GM18507 (cell line): ENCODE measurements around the gene TRPT1.

Source experiments
- DNase-seq: peaks from one replicate; pipeline ENCODE4 v3.0.0; 2011; ENCODE audit warnings: low read depth; ENCODE audit not compliant: insufficient read length; ENCODE audit errors: extremely low spot score
- FAIRE-seq: peaks from 2 replicates; lab custom pipeline; 2011; peaks lifted over from hg19 to GRCh38; lab: Jason Lieb, UNC

TRPT1 gene

DNA sequence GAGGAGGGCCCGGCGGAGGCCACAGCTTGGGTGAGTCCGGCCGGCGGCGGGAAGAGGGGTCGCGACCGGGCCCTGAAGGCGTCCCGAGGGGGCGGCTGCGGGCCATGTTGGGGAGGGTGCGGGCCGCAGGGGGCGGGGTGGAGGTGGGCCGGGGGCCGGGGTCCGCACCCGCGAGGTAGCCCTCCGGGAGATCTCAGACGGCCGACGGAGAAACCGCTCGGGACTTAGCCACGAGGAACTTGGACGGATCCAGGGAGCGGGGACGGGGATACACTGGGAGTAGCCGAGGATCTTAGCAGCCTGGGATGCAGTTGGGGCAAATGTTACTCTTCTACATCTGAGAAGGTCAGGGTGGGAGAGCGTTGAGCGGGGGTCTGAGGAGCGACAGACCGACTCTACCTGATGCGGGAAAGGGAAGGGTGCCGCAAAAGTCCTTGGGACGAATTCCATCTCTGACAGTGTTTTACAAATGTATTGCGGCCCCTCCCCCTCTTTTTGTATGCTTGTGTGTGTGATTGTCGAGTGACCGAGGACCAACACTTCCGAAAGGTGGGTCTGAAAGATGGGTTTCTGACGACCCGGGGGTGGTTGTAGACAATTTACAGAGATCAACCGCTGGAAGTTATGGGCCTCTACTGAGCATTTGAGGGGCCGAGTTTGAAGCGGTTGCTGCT is 39.4 kb downstream of the TRPT1 start:
- FAIRE-seq (no peak), DNase-seq (no peak)

DNA sequence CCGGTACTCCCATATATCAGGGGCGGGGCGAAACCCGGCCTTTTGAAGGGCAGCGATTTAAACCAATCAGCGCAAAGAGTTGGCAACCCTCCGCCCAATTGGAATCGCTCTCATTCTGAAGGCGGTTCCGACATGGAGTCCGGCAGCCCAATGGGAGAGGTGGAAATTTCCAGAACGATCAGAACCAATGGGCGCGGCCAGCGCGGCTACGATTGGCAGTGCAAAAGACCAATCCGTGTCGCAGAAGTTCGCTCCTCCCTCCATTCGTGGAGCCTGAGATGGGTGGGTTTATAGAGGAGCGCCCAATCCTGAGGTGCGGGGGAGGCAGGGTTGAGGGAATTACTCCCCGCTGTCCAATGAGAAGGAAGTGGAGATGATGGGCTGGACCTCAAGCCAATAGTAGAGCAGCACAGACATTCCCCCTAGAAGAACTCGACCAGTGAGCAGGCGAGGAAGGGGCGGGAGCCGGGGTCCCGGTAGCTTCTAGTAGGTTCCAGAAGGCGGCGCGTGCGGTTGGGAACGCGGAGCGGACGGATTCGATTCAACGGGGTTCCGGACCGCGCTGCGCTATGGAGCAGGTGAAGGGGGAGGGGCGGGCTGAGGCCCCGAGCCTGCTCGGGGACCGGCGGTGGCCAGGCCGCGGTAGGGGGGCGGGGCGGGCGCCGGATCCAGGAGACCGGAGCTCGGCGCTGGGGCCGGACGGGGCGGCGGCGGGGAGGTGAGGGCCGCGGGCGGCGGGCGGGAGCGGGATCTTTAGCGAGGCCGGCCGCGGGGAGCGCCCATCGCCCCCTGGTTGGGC is 40.1 kb downstream of the TRPT1 start, which contains the start of gene STIP1:
TSS of gene STIP1 (plus strand) at position 479 of the 799 bp plus-strand sequence. CDS start at position 570, 91 bp downstream.
- peak; percentile 94 for DNase-seq
- FAIRE-seq, result peak; percentile 98

DNA sequence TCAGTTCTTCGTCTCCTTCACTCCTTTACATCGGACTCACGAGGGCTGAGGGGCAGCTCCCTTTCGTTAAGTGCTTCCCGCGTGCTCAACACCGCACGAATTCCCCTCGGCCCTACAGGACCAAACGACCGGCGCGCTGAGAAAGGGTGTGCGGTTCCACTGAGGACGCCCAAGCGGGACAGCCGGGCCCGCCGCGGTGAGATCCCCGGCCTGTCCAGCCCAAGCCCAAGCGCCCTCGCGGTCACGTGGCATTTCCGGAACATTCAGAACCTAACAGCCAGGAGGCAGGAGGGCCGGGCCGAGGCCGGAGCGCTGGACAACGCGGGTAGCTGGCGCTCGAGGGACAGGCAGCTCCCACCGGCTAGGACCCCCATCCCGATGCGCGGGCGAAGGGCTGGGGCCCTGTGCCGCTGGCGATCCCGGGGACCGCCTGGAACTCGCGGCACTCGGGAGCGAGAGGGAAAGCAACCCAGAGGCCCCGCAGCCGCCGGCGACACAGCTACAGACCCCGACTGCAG is 40.8 kb downstream of the TRPT1 start:
- FAIRE-seq (no peak), DNase-seq (no peak)

DNA sequence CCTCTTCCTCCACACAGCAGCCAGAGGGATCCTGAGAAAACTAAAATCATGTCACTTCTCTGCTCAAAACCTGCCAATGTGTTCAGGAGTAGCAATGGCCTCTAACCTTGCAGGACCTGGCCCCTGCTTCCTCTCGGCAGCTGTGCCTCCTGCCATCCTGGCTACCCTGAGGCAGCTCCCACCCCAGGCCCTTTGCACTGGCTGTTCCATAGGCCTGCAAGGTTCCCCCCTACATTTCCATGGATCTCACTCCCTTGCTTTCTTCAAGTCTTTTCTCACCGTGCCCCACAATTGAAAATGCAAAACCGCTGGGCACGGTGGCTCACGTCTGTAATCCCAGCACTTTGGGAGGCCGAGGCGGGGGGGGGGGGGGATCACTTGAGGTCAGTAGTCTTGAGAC is 42.1 kb downstream of the TRPT1 start:
- no peak for DNase-seq
- no peak for FAIRE-seq

DNA sequence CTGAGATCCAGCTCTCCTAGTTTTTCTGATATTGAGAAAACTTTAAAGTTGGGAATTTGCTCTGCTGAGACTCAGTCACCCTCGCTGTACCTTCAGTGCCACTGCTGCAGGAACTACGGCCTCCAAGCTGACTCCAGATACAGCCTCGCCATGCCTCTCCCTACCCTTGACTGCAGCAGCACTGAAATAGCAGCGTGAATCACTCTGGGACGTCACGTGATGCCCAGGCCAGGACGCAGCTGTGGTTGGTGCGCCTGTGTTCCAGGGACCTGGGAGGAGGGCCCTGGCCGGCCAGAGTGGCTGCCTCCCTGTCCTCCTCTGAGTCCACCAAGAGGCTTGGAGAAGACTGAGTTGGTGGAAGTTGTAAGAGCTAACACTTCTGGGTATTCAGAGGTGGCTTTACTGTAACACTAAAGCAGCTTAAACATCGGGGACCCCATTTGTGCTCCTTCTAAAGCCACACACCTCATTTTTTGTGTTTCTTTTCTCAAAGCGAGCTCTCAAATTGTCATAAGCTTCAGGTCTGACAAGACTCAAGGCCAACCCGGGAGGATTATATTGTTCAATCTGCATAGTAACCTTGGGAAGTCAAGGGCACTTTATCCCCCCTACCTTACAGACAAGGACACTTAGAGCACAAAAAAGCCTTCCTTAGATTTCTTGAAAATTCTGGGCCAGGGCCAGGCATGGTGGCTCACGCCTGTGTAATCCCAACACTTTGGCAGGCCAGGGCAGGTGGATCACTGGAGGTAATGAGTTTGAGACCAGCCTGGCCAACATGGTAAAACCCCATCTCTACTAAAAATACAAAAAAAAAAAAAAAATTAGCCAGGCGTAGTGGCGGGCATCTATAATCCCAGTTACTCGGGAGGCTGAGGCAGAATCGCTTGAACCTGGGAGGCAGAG is 44.2 kb downstream of the TRPT1 start:
- DNase-seq (no peak), FAIRE-seq (peak; percentile 67)

DNA sequence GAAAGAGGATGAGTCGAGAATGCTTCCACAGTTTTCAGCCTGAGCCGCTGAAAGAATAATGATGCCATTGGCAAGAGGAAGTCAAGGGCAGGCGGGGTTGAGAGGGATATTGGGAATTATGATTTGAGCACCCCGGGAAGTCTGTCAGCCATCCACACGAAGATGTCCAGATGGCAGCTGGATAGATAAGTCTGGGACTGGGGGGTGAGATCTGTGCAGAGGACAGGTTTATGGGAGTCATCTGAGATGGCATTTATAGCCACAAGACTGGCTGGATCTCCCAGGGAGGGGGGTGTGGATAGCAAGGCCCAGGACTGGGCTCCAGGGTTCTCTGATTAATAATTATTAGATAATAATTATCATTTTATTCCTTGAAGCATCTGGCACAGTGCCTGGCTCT is 45.1 kb downstream of the TRPT1 start:
- no peak for DNase-seq
- no peak for FAIRE-seq

DNA sequence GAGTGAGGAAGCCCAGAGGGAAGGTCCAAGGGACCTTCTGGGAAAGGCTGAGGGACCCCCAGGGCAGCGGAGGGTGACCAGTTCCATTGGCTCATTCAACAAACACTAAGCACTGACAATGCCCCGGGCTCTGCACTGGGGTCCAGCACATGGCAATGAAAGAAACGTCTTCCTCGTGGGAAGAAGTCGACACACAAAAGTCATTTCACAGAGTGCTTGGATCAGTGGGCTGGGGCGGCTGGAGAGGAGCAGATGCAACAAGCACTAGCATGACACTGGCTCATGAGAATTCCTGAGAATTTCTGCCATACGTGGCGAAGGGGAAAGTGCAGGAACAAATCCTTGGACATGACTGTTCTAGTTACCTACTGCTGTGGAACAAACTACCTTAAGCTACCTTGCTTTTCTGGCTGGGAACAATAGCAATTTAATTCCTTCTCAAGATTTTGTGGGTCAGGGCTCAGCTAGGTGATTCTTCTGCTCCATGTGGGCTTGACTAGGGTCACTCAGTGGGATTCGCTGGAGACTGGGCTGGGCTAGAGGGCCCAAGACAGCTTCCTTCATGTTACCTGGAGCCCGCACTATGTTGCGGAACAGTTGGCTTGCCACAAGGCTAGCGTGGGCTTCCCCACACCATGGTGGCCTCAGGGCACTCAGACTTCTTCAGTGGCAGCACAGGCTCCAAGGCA is 46.9 kb downstream of the TRPT1 start:
- FAIRE-seq, result no peak
- DNase-seq, result no peak

DNA sequence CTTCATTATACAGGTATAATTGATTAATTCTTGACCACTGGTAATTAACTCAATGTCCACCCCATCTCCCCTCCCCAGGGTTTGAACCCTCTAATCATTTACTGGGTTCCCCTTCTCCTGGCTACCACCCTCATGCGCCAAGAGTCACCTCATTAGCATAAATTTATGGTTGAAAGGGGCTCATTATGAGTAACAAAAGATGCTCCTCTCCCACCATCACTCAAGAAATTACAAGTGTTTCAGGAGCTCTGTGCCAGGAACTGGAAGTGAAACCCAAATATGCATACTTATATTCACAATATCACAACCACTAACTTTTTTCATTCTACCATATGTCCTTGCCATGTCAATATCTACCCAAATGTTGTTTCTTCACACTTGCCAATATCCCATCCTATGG is 47.8 kb downstream of the TRPT1 start:
- FAIRE-seq, result no peak
- no peak for DNase-seq

DNA sequence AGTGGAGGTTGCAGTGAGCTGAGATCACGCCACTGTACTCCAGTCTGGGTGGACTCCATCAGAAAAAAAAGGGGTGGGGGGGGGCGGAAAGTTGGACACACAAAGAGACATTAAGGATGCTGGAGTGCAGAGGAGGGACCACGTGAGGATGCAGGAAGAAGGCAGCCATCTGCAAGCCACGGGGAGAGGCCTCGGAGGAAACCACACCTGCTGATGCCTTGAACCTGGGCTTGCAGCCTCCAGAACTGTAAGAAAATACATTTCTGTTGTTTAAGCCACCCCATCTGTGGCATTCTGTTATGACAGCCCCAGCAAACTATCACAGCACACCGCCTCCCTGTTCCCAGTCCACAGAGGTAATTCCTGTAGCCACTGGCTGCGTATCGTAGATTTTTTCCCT is 49.2 kb downstream of the TRPT1 start:
- DNase-seq (no peak), FAIRE-seq (no peak)
